ENCODE data around the gene RPIA. TPM values are rescaled to one million over a fixed set of nuclear protein-coding genes. Genes with fewer than 3 reads are reported as not detected.

The RPIA gene
- total RNA-seq, 4 donors from 2014 or later: 6.3 to 12.2 (median 8.0) TPM

DNA sequence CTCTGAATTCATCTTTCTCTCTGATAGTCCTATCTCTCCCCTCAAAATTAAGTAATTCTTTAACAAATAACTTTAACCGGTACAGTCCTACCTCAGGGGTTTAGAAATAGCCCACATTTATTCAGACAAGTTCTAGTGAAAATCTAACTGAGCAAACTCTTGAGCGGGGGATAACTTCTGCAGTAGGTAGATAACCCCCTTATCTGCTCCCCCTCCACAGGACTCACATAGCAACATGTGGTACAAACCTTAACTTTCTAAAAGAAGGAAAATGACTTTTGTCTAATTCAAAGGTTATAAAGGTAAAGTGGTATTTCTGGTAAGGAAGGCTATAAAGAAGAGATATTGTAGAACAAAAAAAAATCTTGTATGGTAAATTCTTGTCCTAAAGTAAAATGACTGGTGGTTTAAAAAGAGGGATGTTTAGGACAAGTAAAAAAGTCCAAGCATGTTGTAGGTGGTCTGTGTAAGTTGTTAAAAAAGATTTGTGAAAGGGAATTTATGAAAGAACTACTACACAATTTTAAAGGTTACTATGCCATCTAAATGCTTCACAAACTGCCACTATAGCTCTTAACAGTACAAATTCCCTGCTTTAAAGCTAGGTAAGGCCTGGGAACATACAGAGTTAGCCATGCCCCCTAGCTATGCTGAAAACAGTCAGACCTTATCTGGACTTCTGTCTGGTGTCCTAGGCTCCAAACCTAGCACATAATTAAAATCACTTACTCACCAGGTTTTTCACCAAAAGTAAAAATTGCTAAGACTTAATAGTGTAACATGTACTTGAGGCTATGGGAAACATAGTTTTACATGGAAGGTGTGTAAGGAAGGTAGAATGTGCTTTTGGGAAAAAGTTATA, 8.1 kb upstream of the RPIA start:
- WGBS, 2 donors: 47 to 75% methylated on average over 2 of the region's 2 CpGs
- H3K4me1 ChIP-seq: no peaks in the 10 kb centered on the region
- no peak overlapping the region for H3K27ac ChIP-seq
- H3K9me3 ChIP-seq: peaks cover 0 to 3% (median 0%) of the 10 kb centered on the region in 4 donors
- peaks cover 0 to 7% (median 0%) of the 10 kb centered on the region in 3 donors for H3K36me3 ChIP-seq
- H3K27me3 ChIP-seq: no peaks in the 10 kb centered on the region
- DNase-seq (ENCODE audit: low spot score in 2 of 2): no peak
- H3K4me3 ChIP-seq: no peak overlapping the region
- TF ChIP-seq, protein P1, sequence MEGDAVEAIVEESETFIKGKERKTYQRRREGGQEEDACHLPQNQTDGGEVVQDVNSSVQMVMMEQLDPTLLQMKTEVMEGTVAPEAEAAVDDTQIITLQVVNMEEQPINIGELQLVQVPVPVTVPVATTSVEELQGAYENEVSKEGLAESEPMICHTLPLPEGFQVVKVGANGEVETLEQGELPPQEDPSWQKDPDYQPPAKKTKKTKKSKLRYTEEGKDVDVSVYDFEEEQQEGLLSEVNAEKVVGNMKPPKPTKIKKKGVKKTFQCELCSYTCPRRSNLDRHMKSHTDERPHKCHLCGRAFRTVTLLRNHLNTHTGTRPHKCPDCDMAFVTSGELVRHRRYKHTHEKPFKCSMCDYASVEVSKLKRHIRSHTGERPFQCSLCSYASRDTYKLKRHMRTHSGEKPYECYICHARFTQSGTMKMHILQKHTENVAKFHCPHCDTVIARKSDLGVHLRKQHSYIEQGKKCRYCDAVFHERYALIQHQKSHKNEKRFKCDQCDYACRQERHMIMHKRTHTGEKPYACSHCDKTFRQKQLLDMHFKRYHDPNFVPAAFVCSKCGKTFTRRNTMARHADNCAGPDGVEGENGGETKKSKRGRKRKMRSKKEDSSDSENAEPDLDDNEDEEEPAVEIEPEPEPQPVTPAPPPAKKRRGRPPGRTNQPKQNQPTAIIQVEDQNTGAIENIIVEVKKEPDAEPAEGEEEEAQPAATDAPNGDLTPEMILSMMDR (IDR thresholded peaks at IDR 0.05): no peak
- TF ChIP-seq EP300 (IDR thresholded peaks at IDR 0.05) (no peak), POLR2A (IDR thresholded peaks at IDR 0.05) (no peak)

DNA sequence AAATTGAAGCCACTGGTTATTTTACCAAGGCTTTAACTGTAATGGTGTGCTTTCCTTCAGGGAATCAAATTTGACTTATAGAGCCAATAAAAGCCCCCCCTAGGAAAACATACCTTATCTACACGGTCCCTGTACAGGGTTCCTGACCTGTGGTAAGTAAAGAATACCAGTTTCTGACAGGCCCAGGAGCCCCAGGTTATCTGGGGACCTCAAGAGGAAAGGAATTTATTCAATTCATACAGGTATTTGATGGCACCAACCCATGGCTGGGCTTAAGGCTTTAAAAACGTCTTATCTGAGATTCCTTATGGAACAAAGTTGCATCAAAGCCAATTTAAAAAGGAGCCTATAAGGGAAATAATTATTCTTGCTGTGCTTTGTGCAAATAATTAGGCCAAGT, 7.0 kb upstream of the RPIA start:
- DNase-seq (ENCODE audit: low spot score in 2 of 2): no peak
- H3K9me3 ChIP-seq: peaks cover 0 to 3% (median 0%) of the 10 kb centered on the region in 4 donors
- no peak overlapping the region for H3K4me3 ChIP-seq
- no peaks in the 10 kb centered on the region for H3K27me3 ChIP-seq
- no peaks in the 10 kb centered on the region for H3K4me1 ChIP-seq
- no peak overlapping the region for H3K27ac ChIP-seq
- TF ChIP-seq POLR2A (IDR thresholded peaks at IDR 0.05) (no peak), EP300 (IDR thresholded peaks at IDR 0.05) (no peak)
- TF ChIP-seq, protein P1 (IDR thresholded peaks at IDR 0.05): no peak
- 75 to 78% methylated on average over 2 of the region's 2 CpGs for WGBS, 2 donors
- peaks cover 0 to 7% (median 0%) of the 10 kb centered on the region in 3 donors for H3K36me3 ChIP-seq

DNA sequence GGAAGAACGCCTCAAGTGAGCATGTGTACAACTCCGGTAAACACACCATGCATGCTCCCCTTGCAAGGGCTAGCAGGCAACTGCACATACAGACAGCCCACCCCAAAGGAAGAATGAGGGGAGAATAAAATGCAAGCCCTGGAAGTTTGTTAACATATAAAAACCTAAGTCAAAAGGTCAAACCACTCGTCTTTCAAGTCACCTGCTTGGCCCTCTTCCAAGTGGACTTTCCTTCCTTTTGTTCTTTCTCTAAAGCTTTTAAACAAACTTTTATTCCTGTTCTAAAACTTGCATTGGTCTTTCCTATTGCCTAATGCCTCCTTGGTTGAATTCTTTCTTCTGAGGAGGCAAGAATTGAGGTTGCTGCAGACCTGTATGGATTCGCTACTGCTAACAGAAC, 5.2 kb upstream of the RPIA start:
- Histone ChIP-seq H3K4me3 (no peak overlapping the region), H3K9me3 (peaks cover 0 to 3% (median 0%) of the 10 kb centered on the region in 4 donors), H3K36me3 (peaks cover 0 to 7% (median 0%) of the 10 kb centered on the region in 3 donors), H3K4me1 (peaks cover 0 to 15% (median 3%) of the 10 kb centered on the region in 4 donors), H3K27ac (no peak overlapping the region), H3K27me3 (no peaks in the 10 kb centered on the region)
- no peak for DNase-seq (ENCODE audit: low spot score in 2 of 2)
- WGBS, 2 donors: 80 to 84% methylated on average over 4 of the region's 4 CpGs
- TF ChIP-seq EP300 (IDR thresholded peaks at IDR 0.05) (no peak), POLR2A (IDR thresholded peaks at IDR 0.05) (no peak)
- TF ChIP-seq, protein P1 (IDR thresholded peaks at IDR 0.05): no peak

DNA sequence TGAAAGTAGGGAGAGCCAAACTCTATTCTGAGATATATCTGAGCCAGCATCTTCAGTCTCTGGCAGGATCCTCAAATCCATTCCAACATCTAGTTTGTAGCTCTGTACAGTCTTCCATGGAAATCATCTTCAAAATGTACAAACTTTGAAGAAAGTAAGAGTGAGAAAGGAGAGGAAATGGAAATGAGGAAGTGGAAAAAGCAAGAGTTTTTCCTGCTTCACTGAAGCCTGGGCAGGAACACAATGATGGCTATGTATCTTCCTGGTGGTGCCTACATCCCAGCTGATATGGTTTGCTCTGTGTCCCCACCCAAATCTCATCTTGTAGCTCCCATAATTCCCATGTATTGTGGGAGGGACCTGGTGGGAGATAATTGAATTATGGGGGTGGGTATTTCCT, 4.1 kb upstream of the RPIA start:
- no peak overlapping the region for H3K4me3 ChIP-seq

More for the DNA sequence above, 4.1 kb upstream of the RPIA start:
- H3K27me3 ChIP-seq: no peaks in the 10 kb centered on the region
- no peak overlapping the region for H3K27ac ChIP-seq
- DNase-seq (ENCODE audit: low spot score in 2 of 2): no peak
- no peak for TF ChIP-seq EP300 (IDR thresholded peaks at IDR 0.05)
- TF ChIP-seq, protein P1 (IDR thresholded peaks at IDR 0.05): no peak
- no peak for TF ChIP-seq POLR2A (IDR thresholded peaks at IDR 0.05)
- H3K9me3 ChIP-seq: peaks cover 0 to 3% (median 0%) of the 10 kb centered on the region in 4 donors
- H3K36me3 ChIP-seq: peaks cover 0 to 7% (median 0%) of the 10 kb centered on the region in 3 donors
- H3K4me1 ChIP-seq: peaks cover 0 to 17% (median 3%) of the 10 kb centered on the region in 4 donors
